Right lobe of liver (tissue), 4 donors: Measurements from ENCODE around the gene ZNF99.
"Not testable (repeated sequence)": the region's sequence is repeated elsewhere in the genome, so short reads cannot be mapped to it uniquely, and the experiment has no call there.

Source experiments
- CTCF ChIP-seq, 4 donors: fragments of 200-600 bp in 3 of 4; fragments of 450-650 bp in 1 of 4; IDR thresholded peaks; one replicate each; pipeline versions ENCODE4 v1.5.1 to v1.8.0; 2016 to 2022; ENCODE audit warnings: antibody characterized with exemption in 4 of 4, mild to moderate bottlenecking in 2 of 4
- POLR2A ChIP-seq: fragments of 450-650 bp; IDR thresholded peaks from one replicate; pipeline ENCODE4 v1.6.1; 2017; ENCODE audit warnings: antibody characterized with exemption, mild to moderate bottlenecking
- donor health status: DM: no; HTN: no; CAD: no.
- donor health status: DM: no; HTN: no; CAD: no.
- donor health status: DM: no; HTN: yes; CAD: no.

- not testable (repeated sequence) for TF ChIP-seq CTCF (IDR thresholded peaks at IDR 0.05); POLR2A
These were observed 81.3 kb downstream of the ZNF99 start for GRCh38 chr19:22702661-22703060.
